ENCODE measurements around the gene SCGB1A1.

Gene SCGB1A1

GRCh38 chr11:62398011-62398994 lies 20.5 kb upstream of the SCGB1A1 start:
- no peak for DNase-seq

GRCh38 chr11:62399172-62399877 lies 19.5 kb upstream of the SCGB1A1 start:
- DNase-seq: no peak

- DNase-seq: no peak
Measured at GRCh38 chr11:62399878-62400266, 19.0 kb upstream of the SCGB1A1 start.

GRCh38 chr11:62400281-62400680 lies 18.6 kb upstream of the SCGB1A1 start:
- no peak for DNase-seq

- no peak for DNase-seq
Measured at GRCh38 chr11:62400760-62401159, 18.1 kb upstream of the SCGB1A1 start.

- no peak for DNase-seq
Measured at GRCh38 chr11:62401356-62401755, 17.5 kb upstream of the SCGB1A1 start.

GRCh38 chr11:62401811-62402210 lies 17.0 kb upstream of the SCGB1A1 start:
- DNase-seq: no peak

GRCh38 chr11:62402226-62402959 lies 16.4 kb upstream of the SCGB1A1 start:
- no peak for DNase-seq

GRCh38 chr11:62402960-62403730 lies 15.7 kb upstream of the SCGB1A1 start:
- DNase-seq: no peak

GRCh38 chr11:62404435-62404834 lies 14.4 kb upstream of the SCGB1A1 start:
- no peak for DNase-seq

- DNase-seq: no peak
Measured at GRCh38 chr11:62404901-62405300, 13.9 kb upstream of the SCGB1A1 start.

- no peak for DNase-seq
Measured at GRCh38 chr11:62406034-62406433, 12.8 kb upstream of the SCGB1A1 start.

GRCh38 chr11:62409831-62410230 lies 9.0 kb upstream of the SCGB1A1 start:
- no peak for DNase-seq

- no peak for DNase-seq
Measured at GRCh38 chr11:62410972-62411371, 7.9 kb upstream of the SCGB1A1 start.

GRCh38 chr11:62411524-62411923 lies 7.3 kb upstream of the SCGB1A1 start:
- DNase-seq: no peak

GRCh38 chr11:62413060-62413696 lies 5.7 kb upstream of the SCGB1A1 start:
- no peak for DNase-seq

GRCh38 chr11:62416596-62416995 lies 2.2 kb upstream of the SCGB1A1 start:
- DNase-seq: no peak

GRCh38 chr11:62418136-62418535 lies 697 bp upstream of the SCGB1A1 start:
- no peak for DNase-seq

GRCh38 chr11:62419314-62419929 lies 589 bp downstream of the SCGB1A1 start:
- no peak for DNase-seq

- no peak for DNase-seq
Measured at GRCh38 chr11:62419943-62420342, 1.1 kb downstream of the SCGB1A1 start.

GRCh38 chr11:62420882-62421281 lies 2.0 kb downstream of the SCGB1A1 start:
- no peak for DNase-seq

GRCh38 chr11:62421996-62422395 lies 3.2 kb downstream of the SCGB1A1 start:
- no peak for DNase-seq
